ENCODE results near the gene PPY. TPM values are rescaled to one million over a fixed set of nuclear protein-coding genes. Genes with fewer than 3 reads are reported as not detected.

PPY gene
- polyA plus RNA-seq, 3 donors: not detected

- intact Hi-C loops (cut with micrococcal nuclease): no loop called here
- Histone ChIP-seq H3K4me3 (replicated peaks in 1 of 3; ENCODE audit: low read depth in 2 of 3, low read length in 3 of 3) (no peak overlapping the region), H3K27ac (ENCODE audit: low read depth in 1 of 2, low read length in 2 of 2) (no peak overlapping the region), H3K79me2 (ENCODE audit: insufficient read depth, low read length) (no peaks in the 10 kb centered on the region), H2AFZ (ENCODE audit: insufficient read depth, low read depth, low read length, poor library complexity, severe bottlenecking) (no peak overlapping the region), H3K4me1 (ENCODE audit: control insufficient read depth in 1 of 2, insufficient read depth in 2 of 2, low read length in 2 of 2) (peaks cover 13 to 15% of the 10 kb centered on the region in 2 donors), H3K27me3 (ENCODE audit: control insufficient read depth in 2 of 2, insufficient read depth in 2 of 2, low read length in 2 of 2) (peaks cover 17 to 50% of the 10 kb centered on the region in 2 donors), H3K36me3 (replicated peaks in 1 of 2; ENCODE audit: control insufficient read depth in 1 of 2, insufficient read depth in 2 of 2, low read length in 2 of 2) (no peaks in the 10 kb centered on the region), H3K9ac (ENCODE audit: insufficient read depth, low read length, poor library complexity, severe bottlenecking) (no peak overlapping the region), H3K4me2 (replicated peaks; ENCODE audit: extremely low read depth, low read length, poor library complexity, severe bottlenecking) (peak overlapping the region; percentile 14), H4K20me1 (ENCODE audit: insufficient read depth, low read length) (no peaks in the 10 kb centered on the region), H3K9me3 (replicated peaks in 1 of 2; ENCODE audit: control insufficient read depth in 1 of 2, insufficient read depth in 1 of 2, low read length in 2 of 2) (peaks cover 0 to 12% of the 10 kb centered on the region in 2 donors)
- TF ChIP-seq CTCF (IDR thresholded peaks at IDR 0.05): no peak
- H3K9me3 Mint-ChIP-seq: peaks cover 0 to 14% (median 0%) of the 10 kb centered on the region in 7 donors
- DNase-seq: no peak
- no peaks in the 10 kb centered on the region for H3K36me3 Mint-ChIP-seq
- WGBS (ENCODE audit: insufficient coverage): 65% methylated on average over 14 of the region's 19 CpGs
- peaks cover 43 to 57% (median 57%) of the 10 kb centered on the region in 3 donors for H3K27me3 Mint-ChIP-seq (ENCODE audit: low read depth in 3 of 3)
- peak overlapping the region in 1 of 2 donors; percentile 81 for H3K4me3 Mint-ChIP-seq
- no peak overlapping the region for H3K27ac Mint-ChIP-seq
- peaks cover 16% of the 10 kb centered on the region for H3K4me1 Mint-ChIP-seq
These were observed 10.1 kb upstream of the PPY start for GRCh38 chr17:43952351-43952723.

GRCh38 chr17:43951750-43952149 lies 9.5 kb upstream of the PPY start:
- peaks cover 13 to 15% of the 10 kb centered on the region in 2 donors for H3K4me1 ChIP-seq (ENCODE audit: control insufficient read depth in 1 of 2, insufficient read depth in 2 of 2, low read length in 2 of 2)
- no peak overlapping the region for H3K4me3 ChIP-seq (replicated peaks in 1 of 3; ENCODE audit: low read depth in 2 of 3, low read length in 3 of 3)
- no peaks in the 10 kb centered on the region for H3K36me3 Mint-ChIP-seq
- TF ChIP-seq CTCF (IDR thresholded peaks at IDR 0.05): no peak
- no peaks in the 10 kb centered on the region for H4K20me1 ChIP-seq (ENCODE audit: insufficient read depth, low read length)
- peaks cover 0 to 12% of the 10 kb centered on the region in 2 donors for H3K9me3 ChIP-seq (replicated peaks in 1 of 2; ENCODE audit: control insufficient read depth in 1 of 2, insufficient read depth in 1 of 2, low read length in 2 of 2)
- no peak overlapping the region for H2AFZ ChIP-seq (ENCODE audit: insufficient read depth, low read depth, low read length, poor library complexity, severe bottlenecking)
- intact Hi-C loops (cut with micrococcal nuclease): no loop called here
- no peaks in the 10 kb centered on the region for H3K36me3 ChIP-seq (replicated peaks in 1 of 2; ENCODE audit: control insufficient read depth in 1 of 2, insufficient read depth in 2 of 2, low read length in 2 of 2)
- no peak overlapping the region for H3K4me2 ChIP-seq (replicated peaks; ENCODE audit: extremely low read depth, low read length, poor library complexity, severe bottlenecking)
- WGBS (ENCODE audit: insufficient coverage): 100% methylated on average over 1 of the region's 4 CpGs
- H3K27me3 Mint-ChIP-seq (ENCODE audit: low read depth in 3 of 3): peaks cover 43 to 57% (median 57%) of the 10 kb centered on the region in 3 donors
- peak overlapping the region in 1 of 2 donors; percentile 81 for H3K4me3 Mint-ChIP-seq
- H3K9me3 Mint-ChIP-seq: peaks cover 0 to 14% (median 0%) of the 10 kb centered on the region in 7 donors
- H3K27ac ChIP-seq (ENCODE audit: low read depth in 1 of 2, low read length in 2 of 2): no peak overlapping the region
- peaks cover 19% of the 10 kb centered on the region for H3K4me1 Mint-ChIP-seq
- no peaks in the 10 kb centered on the region for H3K79me2 ChIP-seq (ENCODE audit: insufficient read depth, low read length)
- DNase-seq: no peak
- H3K27me3 ChIP-seq (ENCODE audit: control insufficient read depth in 2 of 2, insufficient read depth in 2 of 2, low read length in 2 of 2): peaks cover 17 to 50% of the 10 kb centered on the region in 2 donors
- H3K27ac Mint-ChIP-seq: no peak overlapping the region
- no peak overlapping the region for H3K9ac ChIP-seq (ENCODE audit: insufficient read depth, low read length, poor library complexity, severe bottlenecking)
